HG02852 (cell line): Measurements from ENCODE around the gene PRKAG1.

Source experiments
- ATAC-seq: cut with Tn5 transposase; IDR thresholded peaks from one replicate; pipeline ENCODE4 v1.9.1; 2021; ENCODE audit warnings: mild to moderate bottlenecking, moderate library complexity; ENCODE audit not compliant: unreplicated experiment

Gene PRKAG1

DNA sequence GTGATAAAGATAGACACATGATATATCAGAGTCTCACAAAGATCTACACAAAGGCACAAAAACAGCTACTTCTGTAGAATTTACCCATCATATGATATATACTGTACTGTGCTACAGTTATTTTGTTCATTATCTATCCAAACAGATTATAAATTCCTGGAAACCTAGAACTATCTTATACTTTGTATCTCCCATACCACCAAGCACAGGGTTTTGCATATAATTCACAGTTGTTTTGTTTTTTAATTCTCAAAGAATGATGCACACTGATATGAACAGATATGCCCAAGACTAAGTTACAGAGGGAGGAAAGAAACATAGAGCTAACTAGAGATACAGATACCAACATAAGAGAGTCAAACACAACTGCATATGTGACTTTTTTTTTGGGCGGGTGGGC is 3.4 kb downstream of the PRKAG1 start:
- ATAC-seq, result no peak

DNA sequence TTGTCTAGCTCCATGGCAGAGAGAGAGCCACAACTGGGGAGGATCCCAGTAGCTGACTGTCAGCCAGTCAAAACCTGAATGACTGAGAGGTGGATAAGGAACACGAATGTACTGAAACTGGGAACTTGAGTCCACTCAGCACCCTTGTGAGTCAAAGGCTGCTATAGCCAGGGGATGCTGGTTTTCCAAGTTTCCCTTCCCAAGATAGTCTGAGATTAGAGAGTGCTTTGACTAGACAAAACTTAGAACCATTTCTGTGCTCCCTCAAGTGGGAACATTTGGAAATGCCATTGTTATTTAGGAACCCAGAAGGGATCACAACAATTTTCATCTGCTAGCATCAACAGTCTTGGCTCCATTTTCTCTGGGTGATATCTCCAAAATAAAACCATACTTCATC is 4.0 kb downstream of the PRKAG1 start:
- no peak for ATAC-seq

DNA sequence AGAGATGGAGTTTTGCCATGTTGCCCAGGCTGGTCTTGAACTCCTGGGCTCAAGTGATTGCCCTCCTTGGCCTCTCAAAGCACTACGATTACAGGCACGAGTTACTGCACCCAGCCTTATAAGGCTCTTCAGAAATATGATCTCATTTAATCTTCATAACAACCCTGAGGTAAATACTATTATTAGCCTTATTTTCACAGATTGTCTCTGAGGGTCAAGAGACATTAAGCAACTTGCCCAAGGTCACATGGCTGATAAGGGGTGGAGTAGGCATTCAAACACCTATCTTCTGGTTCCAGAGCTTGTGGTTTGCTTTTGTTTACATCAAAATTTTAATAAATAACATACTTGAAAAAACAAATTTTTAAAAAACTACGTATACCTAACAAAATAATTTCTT is 5.1 kb downstream of the PRKAG1 start:
- no peak for ATAC-seq

DNA sequence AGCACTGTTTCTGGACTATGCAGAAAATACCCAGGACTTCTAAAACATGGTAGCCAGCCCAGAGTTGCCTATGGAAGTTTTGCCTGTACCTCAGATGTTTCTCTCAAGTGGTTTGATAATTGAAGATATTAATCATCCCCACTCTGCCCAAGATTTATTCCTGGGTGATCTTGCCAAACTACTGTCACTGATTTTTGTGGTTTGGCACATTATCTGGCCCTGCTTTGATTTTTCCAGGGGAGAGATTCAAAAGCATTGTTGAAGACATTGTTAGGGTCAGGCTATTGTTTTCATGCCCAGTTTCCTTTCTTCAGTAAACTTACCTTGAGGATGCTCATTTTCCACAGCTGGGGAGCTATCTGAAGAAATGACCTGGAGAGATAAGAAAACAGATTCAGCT is 5.8 kb downstream of the PRKAG1 start:
- no peak for ATAC-seq

DNA sequence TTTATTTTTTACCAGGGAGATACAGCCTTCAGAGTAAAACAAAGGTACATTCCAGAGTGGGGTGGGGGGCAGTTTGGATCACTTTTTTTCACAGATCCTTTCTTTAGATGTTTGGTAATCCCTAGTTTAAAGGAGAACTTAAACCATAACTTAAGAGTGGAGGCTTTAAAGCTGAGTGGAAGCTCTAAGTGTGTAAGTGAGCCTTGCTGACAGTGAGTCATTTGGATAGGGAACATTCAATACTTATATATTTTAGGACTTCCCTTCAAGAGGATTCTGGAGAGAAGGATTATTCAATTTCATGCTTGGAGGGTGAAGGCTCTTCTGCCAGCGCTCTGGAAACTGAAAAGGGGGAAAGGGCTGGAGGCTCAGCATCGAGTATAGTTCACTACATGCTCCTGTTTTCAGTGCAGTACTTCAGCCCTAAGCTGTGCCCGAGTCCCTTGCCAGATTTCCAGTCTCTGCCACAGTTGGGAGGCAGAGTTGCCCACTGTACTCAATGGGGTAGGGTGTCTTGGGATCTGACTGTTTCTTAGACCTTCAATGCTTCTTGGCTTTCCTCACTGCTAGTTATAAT is 8.4 kb downstream of the PRKAG1 start:
- ATAC-seq, result no peak

DNA sequence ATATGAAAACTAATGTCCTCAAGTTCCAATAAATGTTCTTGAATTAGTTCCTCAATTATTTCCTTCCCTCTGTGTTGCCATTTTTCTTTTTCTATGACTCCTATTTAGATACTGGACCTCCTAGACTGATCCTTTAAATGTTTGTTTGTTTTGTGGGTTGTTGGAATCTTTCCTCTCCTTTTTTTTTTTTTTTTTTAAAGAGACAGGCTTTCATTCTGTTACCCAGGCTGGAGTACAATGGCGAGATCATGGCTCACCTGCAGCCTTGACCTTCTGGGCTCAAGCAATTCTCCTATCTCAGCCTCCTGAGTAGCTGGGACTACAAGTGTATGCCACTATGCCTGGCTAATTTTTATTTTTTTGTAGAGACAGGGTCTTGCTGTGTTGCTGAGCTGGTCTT is 9.6 kb downstream of the PRKAG1 start:
- ATAC-seq, result no peak

DNA sequence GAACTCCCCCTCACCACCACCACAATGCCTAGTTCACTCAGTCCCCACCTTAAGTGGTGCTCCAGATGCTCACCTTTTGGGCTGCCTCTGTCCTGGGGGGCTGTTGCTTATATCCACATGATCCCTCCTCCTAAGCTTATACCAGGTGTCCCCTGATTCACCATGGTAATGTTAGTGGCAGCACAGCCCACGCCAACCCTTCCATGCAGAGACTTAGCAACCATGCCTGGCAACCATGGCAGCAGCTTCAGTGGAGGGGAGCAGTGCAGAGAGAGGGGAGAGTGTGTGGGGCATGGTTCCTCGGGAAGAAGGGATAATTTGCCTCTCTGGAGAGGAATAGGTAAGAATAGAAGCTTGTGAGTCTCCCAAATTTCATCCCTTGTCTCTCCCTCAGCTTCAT is 18.2 kb downstream of the PRKAG1 start:
- ATAC-seq, result no peak

DNA sequence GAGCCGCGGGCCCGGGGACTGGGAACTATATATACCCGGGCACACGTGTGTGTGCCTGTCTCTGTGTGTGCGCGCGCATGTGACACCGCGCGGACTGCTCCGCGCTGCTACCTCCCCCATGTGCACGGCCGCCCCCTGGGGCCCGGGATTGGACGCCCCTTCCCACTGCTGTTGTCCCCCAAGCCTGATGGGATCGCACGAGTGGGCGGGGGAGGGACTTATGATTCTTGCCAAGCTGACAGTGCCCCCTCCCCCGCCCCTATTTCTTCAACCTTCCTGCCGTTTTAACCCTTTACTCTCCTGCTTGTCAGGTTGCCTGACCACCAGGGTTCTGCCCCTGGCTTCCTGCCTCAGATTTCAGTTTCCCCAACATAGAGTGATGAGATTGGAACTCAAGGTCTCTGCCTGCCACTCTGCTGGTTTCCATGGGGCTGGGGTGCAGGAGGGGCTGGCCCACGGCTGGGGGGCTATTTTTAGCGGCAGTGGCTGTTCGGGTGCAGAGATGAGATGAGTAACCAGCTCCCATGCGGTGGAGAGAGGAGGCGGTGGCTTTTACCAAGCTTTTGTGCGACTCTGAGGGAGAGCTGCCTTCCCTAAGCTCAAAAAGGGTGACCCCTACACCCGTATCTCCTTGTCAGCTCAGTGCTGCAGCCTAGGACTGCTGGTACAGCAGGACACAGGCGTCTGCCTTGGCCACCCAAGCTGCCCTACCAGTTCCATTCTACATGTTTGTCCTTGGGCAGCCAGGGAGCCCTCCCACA is 19.0 kb downstream of the PRKAG1 start, which contains the start of gene DDN:
Gene DDN (minus strand): TSS at position 5 of the 761 bp plus-strand sequence. CDS start 88 bp downstream, outside the sequence.
- ATAC-seq, result no peak

DNA sequence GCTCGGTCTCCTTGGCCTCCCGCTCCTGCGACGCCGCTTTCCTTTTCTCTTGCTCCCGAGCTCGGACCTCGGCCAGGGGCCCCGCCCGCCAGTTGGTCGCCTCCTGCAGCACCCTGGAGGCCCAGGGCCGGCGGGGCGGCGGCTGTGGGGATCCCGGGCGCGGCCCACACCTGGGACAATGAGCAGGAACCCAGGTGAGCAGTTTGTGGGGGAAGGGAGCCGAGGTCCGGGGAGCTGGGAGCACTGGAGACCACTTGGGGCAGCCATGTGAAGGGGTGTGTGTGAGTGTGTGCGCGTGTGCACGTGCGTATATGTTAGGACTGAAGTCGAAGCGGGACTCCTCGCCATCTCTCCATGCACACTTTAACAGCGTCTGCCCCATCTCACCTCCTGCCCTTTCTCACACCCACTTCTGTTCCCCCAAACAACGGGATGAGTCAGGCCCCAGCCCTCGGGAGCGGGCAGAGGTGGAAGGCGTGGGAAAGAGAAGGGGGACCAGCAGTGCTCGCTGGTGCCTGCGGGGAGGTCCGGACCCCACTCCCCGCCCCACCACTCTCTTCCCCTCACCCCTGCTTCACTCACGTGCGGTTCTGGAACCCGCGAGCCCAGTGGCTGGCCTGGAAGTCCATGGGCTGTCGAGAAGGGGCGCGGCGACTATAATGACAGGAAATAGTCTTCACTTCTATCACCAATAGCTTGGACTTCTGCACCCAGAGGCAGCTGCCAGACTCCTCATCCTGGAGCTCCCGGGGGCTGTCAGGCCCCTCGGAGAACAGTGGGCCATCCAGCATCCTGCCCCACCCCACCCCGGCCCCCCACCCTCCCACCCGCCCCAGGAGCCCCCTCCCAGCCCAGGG is 19.9 kb downstream of the PRKAG1 start:
- ATAC-seq, result no peak

DNA sequence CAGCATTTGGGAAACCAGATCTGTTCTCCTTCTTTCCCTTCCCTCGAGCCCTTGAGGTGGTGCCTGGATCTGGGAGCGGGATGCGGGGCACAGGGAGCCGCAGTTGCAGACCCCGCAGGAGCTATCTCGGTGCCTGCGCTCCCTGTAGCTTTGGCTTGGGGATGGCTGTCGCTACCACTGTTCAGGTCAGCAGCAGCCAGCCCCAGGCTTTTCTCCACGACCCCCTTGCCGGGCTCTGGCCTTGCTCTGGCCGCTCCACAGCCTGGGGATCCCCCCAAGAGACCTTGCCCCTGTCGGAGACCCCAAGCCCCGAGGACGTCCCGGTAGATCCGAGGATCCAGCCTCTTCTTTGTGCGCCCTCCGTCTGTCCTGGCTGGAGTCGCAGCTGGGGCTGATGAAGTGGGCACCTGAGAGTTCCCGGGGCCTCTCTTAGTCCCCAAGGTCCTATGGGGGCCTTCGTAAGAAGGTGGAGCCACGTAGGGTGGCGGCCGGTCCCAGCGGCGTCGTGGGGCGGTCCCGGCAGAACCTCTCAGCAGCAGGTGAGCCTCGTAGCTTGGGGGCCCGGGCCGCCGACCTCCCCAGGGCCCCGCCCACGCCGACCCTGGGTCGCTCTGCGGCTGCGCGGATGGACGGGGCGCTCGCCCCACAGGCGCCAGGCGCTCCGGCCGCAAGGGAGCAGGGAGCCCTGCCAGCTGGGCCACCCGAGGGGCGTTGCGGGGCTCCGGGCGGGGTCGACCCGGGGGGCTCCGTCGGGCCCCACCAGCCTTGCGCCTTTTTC is 20.7 kb downstream of the PRKAG1 start:
- no peak for ATAC-seq

DNA sequence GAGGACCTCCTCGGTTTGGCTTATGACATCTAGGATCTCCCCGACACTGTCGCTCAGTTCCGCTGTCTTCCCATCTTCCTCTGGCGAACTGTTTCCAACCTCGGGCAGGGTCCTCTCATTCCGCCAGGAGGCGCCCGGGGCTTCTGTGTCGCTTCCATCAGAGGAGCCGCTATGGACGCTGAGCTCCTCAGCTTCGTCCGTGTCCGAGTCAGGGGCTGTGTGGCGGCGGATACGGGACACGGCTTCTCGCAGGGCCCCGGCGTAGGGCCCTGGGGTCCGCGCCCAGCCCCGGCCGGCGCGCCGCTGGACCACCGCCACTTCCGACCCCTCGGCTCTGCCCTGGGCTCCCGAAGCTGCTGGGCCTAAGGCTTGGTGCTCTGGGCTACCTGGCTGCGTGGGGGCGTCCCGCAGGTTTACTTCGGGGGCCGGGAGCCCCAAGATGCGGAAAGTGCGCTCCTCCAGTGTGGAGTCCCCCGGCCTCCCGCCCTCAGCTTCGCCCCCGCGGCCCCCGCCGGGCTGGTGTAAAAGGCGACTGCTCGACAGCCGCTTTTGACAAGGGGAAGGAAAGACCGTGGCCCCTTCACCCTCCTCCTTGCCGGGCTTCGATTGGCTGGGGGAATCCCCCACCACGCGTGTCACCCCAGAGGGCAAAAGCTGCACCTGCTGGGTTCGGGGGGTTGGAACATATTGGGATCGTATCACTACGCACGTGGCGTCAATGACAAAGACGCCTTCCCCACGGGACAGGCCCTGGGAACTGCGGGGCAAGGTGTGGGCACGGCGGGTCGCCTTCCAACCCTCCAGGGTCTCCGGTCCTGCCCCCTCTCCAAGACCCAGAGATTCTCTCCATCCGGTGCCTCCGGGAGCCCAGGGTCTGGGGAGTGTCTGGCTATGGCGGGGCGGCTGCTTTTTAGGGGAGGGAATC is 21.5 kb downstream of the PRKAG1 start:
- no peak for ATAC-seq

DNA sequence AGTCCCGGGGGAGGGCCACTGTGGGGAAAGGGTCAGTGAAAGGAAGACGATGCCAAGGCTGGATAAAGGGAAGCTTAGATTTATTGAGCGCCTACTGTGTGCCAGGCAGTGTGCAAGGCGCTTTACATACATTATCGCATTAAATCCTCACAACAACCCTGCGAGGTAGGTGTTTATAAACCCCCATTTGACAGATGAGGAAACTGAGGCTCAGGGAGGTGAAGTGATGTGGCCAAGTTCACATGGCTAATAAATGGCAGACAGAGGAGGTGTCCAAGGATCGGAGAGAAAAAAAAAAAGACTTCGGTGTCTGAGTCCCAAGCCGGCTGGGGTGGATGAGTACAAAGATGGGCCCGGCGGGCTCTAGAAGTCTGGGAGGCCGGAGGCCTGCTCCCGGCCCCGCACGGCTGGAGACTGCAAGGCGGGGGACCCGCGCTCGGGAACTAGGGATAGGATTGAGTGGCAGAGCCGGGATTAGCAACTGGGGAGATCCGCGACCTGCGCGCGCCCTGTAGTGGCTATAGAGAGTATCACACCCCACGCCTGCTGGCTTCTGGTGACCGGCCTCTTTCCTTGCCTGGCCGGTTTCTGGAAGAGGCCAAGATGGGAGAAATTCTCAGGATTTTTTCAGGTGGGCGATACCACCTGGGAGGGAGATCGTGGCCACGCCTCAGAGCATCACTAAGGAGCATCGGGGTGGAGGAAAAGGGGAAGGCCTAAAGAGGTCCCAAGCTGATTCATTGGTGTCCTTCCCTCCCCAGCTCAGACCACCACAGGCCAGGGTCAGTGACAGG is 23.3 kb downstream of the PRKAG1 start:
- ATAC-seq, result no peak

DNA sequence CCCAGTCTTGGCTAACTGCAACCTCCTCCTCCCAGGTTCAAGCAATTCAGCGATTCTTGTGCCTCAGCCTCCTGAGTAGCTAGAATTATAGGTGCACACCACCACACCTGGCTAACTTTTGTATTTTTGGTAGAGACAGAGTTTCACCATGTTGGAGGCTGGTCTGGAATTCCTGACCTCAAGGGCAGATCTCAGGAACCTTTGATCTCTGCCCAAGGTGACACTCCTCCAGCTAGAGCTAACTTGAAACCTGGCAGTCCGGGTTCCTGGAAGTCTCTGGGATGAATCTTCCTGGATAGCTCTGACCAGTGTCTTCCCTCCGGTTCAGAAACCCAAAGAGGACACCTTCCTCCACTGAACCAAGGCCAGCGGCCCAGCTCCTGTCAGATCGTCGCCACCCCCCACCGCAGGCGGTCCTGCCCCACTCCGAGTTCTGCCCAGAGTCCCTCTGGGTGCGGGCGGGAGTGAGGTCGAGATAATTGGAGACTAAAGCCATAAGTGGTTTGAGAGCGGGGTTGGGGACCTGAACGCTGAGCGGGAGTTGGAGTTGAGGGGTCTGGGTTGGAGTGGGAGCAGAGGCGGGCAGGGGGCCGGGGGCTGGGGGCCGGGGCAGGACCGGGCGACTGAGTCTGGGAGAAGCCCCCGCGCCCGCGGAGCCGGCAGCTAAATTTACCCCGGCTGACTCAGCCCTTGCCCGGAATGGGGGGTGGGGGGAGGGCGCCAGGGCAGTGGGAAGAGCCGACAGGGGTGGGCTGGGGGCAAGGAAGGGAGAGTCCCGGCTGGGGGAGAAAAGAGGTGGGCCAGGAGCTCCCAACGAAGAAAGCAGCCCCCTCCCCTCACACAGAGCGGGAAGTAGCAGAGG is 24.1 kb downstream of the PRKAG1 start:
- ATAC-seq, result no peak

DNA sequence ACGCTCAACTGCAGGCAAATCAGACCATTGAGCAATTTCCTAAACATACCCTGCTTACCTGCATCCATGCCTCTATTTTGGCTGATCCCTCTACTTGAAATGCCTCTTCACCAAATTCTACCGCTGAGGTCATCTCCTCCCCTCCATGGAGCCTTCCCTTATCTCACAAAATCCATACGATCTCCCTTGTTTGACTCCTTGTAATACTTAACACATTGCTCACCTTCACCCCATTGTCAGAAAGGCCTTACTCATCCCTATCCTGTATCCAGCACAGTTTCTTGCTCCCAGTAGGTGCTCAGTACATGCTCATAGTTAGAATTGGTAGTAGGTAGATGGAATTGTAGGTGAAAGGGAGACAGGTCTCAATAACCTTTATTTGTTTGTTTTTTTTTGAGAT is 24.8 kb downstream of the PRKAG1 start:
- no peak for ATAC-seq

DNA sequence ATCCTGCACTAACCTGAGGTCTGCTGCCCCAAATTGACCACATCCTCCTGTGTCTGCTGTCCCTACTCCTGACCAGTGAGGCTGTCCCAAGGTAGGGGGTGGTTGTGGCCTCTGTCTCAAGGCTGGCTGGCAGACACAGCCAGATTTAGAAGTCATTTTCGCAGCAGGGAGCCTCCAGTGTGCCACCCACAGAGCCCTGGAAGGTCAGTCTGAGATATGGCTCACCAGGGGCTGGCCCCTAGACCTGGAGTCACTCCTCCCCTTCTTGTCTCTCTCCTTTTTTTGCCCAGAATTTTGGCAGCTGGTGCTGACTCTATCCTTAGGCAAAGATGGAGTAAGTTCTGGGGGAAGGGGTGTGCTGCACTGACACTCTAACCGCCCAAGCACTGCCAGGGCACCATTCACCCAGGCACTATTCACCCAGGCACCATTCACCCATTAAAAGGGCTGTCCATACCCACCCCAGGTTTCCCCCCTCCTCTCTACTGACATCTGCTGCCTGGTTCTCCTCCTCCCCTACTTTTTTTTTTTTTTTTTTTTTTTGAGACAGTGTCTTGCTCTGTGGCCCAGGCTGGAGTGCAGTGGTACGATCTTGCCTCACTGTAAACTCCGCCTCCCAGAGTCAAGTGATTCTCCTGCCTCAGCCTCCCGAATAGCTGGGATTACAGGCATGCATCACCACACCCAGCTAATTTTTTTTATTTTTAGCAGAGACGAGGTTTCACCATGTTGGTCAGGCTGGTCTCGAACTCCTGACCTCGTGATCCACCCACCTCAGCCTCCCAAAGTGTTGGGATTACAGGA is 27.1 kb downstream of the PRKAG1 start:
- no peak for ATAC-seq

DNA sequence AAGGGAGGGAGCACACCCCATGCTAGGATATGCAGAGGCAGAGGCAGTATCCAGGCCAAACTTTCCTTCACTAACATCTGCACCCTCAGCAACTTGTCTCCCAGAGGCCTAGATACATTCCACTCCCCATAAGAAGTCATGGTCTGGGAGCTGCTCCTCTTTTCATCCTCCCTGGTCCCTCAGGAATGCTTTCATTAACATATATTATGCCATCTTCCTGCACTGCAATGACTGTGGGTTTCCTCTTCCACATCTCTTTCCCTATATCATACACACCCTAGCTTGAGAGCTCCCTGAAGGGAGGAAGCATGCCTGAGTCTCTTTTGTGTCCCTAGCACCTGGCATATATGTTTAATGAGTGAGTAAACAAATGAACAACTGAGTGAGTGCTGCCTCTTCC is 28.0 kb downstream of the PRKAG1 start:
- ATAC-seq, result no peak

DNA sequence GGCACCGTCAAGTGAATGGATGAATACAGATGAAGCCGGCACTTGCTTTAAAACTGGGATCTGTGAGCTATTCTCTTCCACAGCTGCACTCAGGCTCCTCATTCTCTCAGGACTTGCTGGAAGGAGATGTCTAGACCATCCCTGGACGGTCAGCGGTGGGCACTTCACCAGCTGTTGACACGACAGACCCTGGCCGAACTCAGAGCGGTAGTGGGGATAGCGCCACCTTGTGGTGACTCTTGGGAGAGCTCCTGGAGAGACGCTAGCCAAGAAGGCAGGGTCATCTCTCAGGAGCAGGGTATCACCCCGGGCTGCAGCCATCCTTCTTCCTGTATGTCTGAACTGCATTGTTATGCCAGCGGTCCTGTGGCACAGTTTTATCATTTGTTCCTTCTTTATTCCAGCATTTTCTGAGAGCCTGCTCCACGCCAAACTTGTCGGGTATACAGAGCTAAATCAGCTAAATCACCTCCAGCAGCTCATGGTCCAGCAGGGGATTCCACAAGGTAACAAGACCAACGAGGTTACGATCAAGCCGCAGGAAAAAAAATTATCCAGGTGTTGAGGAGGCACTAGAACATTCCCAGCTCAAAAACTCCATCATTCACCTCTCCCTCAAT is 30.4 kb downstream of the PRKAG1 start:
- ATAC-seq, result no peak
